T-helper 2 cell treated with Interferon-gamma antibody and Interleukin-4, amounts not matched to agents 100 ng/mL and 5 ng/mL, for 36 hours (primary cell): ENCODE results near the gene JDP2. TPM values are rescaled to one million over a fixed set of nuclear protein-coding genes. Genes with fewer than 3 reads are reported as not detected.

Source experiments
- intact Hi-C: fragments of 100-400 bp; cut with micrococcal nuclease; formaldehyde crosslinking; loops from one replicate; pipeline ENCODE4 v1.15.1; 2023
- total RNA-seq: library from RNA; stranded (reverse); gene quantifications from 2 replicates; pipeline ENCODE4 v1.2.3, GENCODE V29; 2022

JDP2 gene
- total RNA-seq, 1 donor from 2014 or later = 0.75 TPM

GRCh38 chr14:75477881-75478280 lies 50.1 kb downstream of the JDP2 start:
- intact Hi-C loops = no loop called here

- intact Hi-C loops = no loop called here
Observed at GRCh38 chr14:75479770-75480600, 52.2 kb downstream of the JDP2 start.

GRCh38 chr14:75482366-75482765 lies 54.5 kb downstream of the JDP2 start:
- intact Hi-C loops = no loop called here

GRCh38 chr14:75484711-75485429 lies 57.0 kb downstream of the JDP2 start:
- intact Hi-C loops = loop anchor here (5.0 kb wide), 1 partner anchor 37 kb away; the partner anchor contains the start of gene BATF

- intact Hi-C loops = loop anchor here (5.0 kb wide), 1 partner anchor 36 kb away; the partner anchor contains the start of gene BATF
Observed at GRCh38 chr14:75486318-75486717, 58.5 kb downstream of the JDP2 start.

GRCh38 chr14:75487155-75487671 lies 59.4 kb downstream of the JDP2 start:
- intact Hi-C loops = loop anchor here (5.0 kb wide), 1 partner anchor 35 kb away; the partner anchor contains the start of gene BATF

GRCh38 chr14:75489480-75489837 lies 61.6 kb downstream of the JDP2 start:
- intact Hi-C loops = loop anchor here (1.0 to 5.0 kb wide), 2 partner anchors 33 to 182 kb away; partner anchors contain the start of gene BATF

GRCh38 chr14:75491376-75491978 lies 63.7 kb downstream of the JDP2 start:
- intact Hi-C loops = loop anchor here (10.0 kb wide), 1 partner anchor 357 kb away; no protein-coding TSS in a partner anchor

- intact Hi-C loops = loop anchor here (10.0 kb wide), 1 partner anchor 358 kb away; no protein-coding TSS in a partner anchor
Observed at GRCh38 chr14:75492832-75493591, 65.2 kb downstream of the JDP2 start.

GRCh38 chr14:75493592-75494087 lies 65.8 kb downstream of the JDP2 start:
- intact Hi-C loops = loop anchor here (10.0 kb wide), 1 partner anchor 359 kb away; no protein-coding TSS in a partner anchor

GRCh38 chr14:75494896-75495295 lies 67.1 kb downstream of the JDP2 start:
- intact Hi-C loops = loop anchor here (5.0 to 10.0 kb wide), 2 partner anchors 67 to 360 kb away; no protein-coding TSS in a partner anchor

- intact Hi-C loops = loop anchor here (5.0 to 10.0 kb wide), 2 partner anchors 67 to 361 kb away; no protein-coding TSS in a partner anchor
Observed at GRCh38 chr14:75495399-75495798, 67.6 kb downstream of the JDP2 start.

GRCh38 chr14:75495882-75496281 lies 68.1 kb downstream of the JDP2 start:
- intact Hi-C loops = loop anchor here (5.0 to 10.0 kb wide), 2 partner anchors 66 to 361 kb away; no protein-coding TSS in a partner anchor

- intact Hi-C loops = loop anchor here (5.0 to 10.0 kb wide), 2 partner anchors 66 to 362 kb away; no protein-coding TSS in a partner anchor
Observed at GRCh38 chr14:75496755-75497154, 68.9 kb downstream of the JDP2 start.

- intact Hi-C loops = loop anchor here (5.0 to 10.0 kb wide), 2 partner anchors 65 to 362 kb away; no protein-coding TSS in a partner anchor
Observed at GRCh38 chr14:75497191-75497590, 69.4 kb downstream of the JDP2 start.

- intact Hi-C loops = loop anchor here (2.0 to 10.0 kb wide), 3 partner anchors 17 to 363 kb away; no protein-coding TSS in a partner anchor
Observed at GRCh38 chr14:75497701-75498100, 69.9 kb downstream of the JDP2 start.

- intact Hi-C loops = loop anchor here (2.0 to 10.0 kb wide), 3 partner anchors 16 to 364 kb away; no protein-coding TSS in a partner anchor
Observed at GRCh38 chr14:75499084-75499875, 71.5 kb downstream of the JDP2 start.

GRCh38 chr14:75501080-75501479 lies 73.3 kb downstream of the JDP2 start:
- intact Hi-C loops = no loop called here

- intact Hi-C loops = no loop called here
Observed at GRCh38 chr14:75504411-75504810, 76.6 kb downstream of the JDP2 start.
